ENCODE results near the gene NAPG.
"Not testable (repeated sequence)": the region's sequence is repeated elsewhere in the genome, so short reads cannot be mapped to it uniquely, and the experiment has no call there.

Gene NAPG

GRCh38 chr18:10497206-10497749 lies 28.5 kb upstream of the NAPG start:
- Histone ChIP-seq H3K9me3 (ENCODE audit: control insufficient read depth, insufficient read depth, low read length) (no peaks in the 10 kb centered on the region), H3K36me3 (ENCODE audit: insufficient read depth, low read length) (no peaks in the 10 kb centered on the region)

DNA sequence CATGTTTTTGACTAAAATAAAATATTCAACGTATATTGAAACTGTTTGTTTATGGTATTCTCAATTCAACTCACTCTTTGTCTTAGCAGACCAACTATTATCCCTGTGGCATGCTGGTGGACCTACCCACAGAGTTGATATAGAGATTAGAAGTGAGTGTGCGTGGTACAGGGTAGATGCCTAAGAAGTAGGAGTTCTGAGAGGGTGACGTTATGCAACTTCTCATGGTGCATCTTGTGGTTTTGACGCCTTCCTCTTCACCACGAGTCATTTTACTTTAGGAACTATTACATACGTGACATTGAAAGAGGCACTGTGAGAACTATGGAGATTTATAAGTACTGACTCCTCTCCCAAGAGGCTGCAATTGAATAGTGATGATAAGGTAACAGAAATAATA lies 26.6 kb upstream of the NAPG start:
- H3K9ac ChIP-seq (ENCODE audit: low read depth, low read length) = no peak overlapping the region
- no peaks in the 10 kb centered on the region for H3K4me1 ChIP-seq (ENCODE audit: insufficient read depth, low read length)
- no peaks in the 10 kb centered on the region for H3K9me3 ChIP-seq (ENCODE audit: control insufficient read depth, insufficient read depth, low read length)
- H3K36me3 ChIP-seq (ENCODE audit: insufficient read depth, low read length) = no peaks in the 10 kb centered on the region

More at GRCh38 chr18:10497206-10497749, 28.5 kb upstream of the NAPG start:
- H3K4me1 ChIP-seq (ENCODE audit: insufficient read depth, low read length) = no peaks in the 10 kb centered on the region
- H3K9ac ChIP-seq (ENCODE audit: low read depth, low read length) = no peak overlapping the region

- Histone ChIP-seq H3K9ac (ENCODE audit: low read depth, low read length) (no peak overlapping the region), H3K4me1 (ENCODE audit: insufficient read depth, low read length) (no peaks in the 10 kb centered on the region), H3K36me3 (ENCODE audit: insufficient read depth, low read length) (no peaks in the 10 kb centered on the region), H3K9me3 (ENCODE audit: control insufficient read depth, insufficient read depth, low read length) (no peaks in the 10 kb centered on the region)
These were observed 25.8 kb upstream of the NAPG start for GRCh38 chr18:10500038-10500437.

DNA sequence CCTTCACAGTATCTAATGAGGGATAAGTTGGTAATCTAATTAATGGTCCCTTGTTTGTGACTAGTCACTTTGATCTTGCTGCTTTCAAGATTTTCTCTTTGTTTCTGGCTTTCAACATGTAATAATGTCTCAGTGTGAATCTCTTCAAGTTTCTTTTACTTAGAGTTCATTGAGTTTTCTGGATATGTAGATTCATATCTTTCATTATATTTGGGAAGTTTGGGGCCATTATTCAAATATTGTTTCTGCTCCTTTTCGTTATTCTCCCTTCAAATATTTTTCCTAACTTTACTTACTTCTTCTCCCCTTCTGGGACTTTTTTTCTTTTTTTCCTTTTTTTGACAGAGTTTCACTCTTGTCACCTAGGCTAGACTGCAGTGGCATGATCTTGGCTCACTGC lies 21.1 kb upstream of the NAPG start:
- no peaks in the 10 kb centered on the region for H3K4me1 ChIP-seq (ENCODE audit: insufficient read depth, low read length)

DNA sequence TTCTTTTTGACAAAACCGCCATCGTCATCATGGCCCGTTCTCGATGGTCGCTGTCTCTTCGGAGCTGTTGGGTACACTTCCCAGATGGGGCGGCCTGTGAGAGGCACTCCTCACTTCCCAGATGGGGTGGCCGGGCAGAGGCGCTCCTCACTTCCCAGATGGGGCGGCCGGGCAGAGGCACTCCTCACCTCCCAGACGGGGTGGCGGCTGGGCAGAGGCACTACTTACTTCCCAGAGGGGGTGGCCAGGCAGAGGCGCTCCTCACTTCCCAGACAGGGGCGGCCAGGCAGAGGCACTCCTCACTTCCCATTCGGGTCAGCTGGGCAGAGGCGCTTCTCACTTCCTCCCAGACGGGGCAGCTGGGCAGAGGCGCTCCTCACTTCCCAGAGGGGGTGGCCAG lies 19.9 kb upstream of the NAPG start:
- not testable (repeated sequence) for H3K9me3 ChIP-seq (ENCODE audit: control insufficient read depth, insufficient read depth, low read length); H3K36me3 ChIP-seq (ENCODE audit: insufficient read depth, low read length); H3K9ac ChIP-seq (ENCODE audit: low read depth, low read length); H3K4me1 ChIP-seq (ENCODE audit: insufficient read depth, low read length)

More for the DNA sequence above, 21.1 kb upstream of the NAPG start:
- Histone ChIP-seq H3K36me3 (ENCODE audit: insufficient read depth, low read length) (no peaks in the 10 kb centered on the region), H3K9me3 (ENCODE audit: control insufficient read depth, insufficient read depth, low read length) (peaks cover 4% of the 10 kb centered on the region; the same call in 1 of the 2 replicates), H3K9ac (ENCODE audit: low read depth, low read length) (no peak overlapping the region)

DNA sequence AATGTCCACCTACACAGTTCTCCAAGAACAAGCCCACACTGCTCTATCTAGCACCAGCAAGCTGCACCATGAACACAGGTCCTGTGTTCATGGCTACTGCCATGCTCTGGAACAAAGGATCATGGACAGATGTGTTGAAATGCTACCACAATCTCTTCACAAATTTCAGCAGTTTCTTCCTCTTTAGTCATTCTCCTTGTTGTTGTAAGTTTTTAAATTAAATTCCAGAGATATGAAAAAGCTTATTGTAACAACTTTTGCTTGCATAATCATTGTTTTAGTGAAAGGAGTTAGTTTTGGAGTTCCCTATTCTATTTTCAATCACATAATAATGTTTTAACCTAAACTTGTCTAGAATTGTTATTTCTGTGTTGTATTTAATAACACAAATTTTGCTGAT lies 17.2 kb upstream of the NAPG start:
- Histone ChIP-seq H3K4me1 (ENCODE audit: insufficient read depth, low read length) (no peaks in the 10 kb centered on the region), H3K36me3 (ENCODE audit: insufficient read depth, low read length) (no peaks in the 10 kb centered on the region), H3K9ac (ENCODE audit: low read depth, low read length) (no peak overlapping the region), H3K9me3 (ENCODE audit: control insufficient read depth, insufficient read depth, low read length) (peaks cover 4% of the 10 kb centered on the region; the same call in 1 of the 2 replicates)

GRCh38 chr18:10511236-10511635 lies 14.6 kb upstream of the NAPG start:
- no peaks in the 10 kb centered on the region for H3K36me3 ChIP-seq (ENCODE audit: insufficient read depth, low read length)
- H3K9ac ChIP-seq (ENCODE audit: low read depth, low read length) = no peak overlapping the region
- no peaks in the 10 kb centered on the region for H3K4me1 ChIP-seq (ENCODE audit: insufficient read depth, low read length)
- peaks cover 4% of the 10 kb centered on the region; the same call in 1 of the 2 replicates for H3K9me3 ChIP-seq (ENCODE audit: control insufficient read depth, insufficient read depth, low read length)

DNA sequence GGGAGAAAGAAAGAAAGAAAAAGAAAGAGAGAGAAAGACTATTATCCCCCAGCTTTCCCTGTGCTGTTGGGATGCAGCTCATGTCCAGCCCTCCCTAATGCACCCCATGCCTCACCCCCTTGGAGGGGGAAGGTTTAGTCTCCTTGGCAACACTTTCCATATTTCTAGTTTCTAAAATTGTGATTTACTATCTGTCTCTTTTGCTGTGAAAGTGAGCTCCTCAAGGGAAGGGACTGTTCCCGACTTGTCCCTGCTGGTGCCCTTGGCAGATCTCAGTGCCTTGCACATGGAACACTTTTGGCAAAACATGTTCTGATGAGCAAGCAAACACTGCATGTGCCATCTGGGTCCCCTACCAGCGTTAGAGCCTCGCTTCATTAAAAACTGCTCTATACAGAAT lies 11.7 kb upstream of the NAPG start:
- Histone ChIP-seq H3K9ac (ENCODE audit: low read depth, low read length) (no peak overlapping the region), H3K36me3 (ENCODE audit: insufficient read depth, low read length) (no peaks in the 10 kb centered on the region), H3K9me3 (ENCODE audit: control insufficient read depth, insufficient read depth, low read length) (no peaks in the 10 kb centered on the region; the same call in 1 of the 2 replicates), H3K4me1 (ENCODE audit: insufficient read depth, low read length) (no peaks in the 10 kb centered on the region)

DNA sequence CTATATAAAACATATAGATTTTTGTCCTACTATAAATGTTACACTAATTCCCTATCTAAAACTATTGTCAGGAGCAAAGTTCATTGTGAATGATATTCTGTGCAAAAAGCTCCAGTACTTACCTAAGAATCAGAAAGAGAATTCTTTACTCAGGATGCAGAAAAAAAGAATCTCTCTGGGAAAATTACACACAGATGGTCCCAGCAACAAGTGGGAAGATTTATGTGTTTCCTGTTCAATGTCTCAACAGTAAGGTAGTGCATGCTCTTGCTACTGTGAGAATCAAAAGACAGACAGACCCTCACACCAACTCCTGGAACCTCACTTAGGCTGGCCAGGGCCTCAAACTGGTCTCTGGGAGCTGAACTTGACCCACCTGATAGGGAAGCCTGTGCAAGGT lies 11.2 kb upstream of the NAPG start:
- no peak overlapping the region for H3K9ac ChIP-seq (ENCODE audit: low read depth, low read length)
- H3K4me1 ChIP-seq (ENCODE audit: insufficient read depth, low read length) = no peaks in the 10 kb centered on the region
- no peaks in the 10 kb centered on the region; the same call in 1 of the 2 replicates for H3K9me3 ChIP-seq (ENCODE audit: control insufficient read depth, insufficient read depth, low read length)
- no peaks in the 10 kb centered on the region for H3K36me3 ChIP-seq (ENCODE audit: insufficient read depth, low read length)

DNA sequence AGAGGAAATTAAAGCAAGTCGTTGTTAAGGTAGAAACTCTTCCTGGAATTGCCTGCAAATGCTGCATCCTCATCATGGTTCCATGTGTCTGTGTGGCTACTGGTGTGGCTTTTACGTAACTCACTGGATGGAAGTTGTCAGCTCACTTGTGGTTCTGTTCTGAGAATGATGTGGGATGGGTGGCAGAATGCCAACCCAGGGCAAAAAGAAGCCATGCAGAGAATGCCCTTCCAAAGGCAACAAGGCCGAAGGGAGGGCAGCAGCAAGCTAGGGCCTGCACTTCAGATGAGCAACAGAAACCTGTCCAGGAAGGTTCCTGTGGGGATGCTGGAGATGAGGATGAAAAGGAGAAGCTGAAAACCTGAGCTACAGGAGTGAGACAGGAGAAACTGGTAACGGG lies 10.4 kb upstream of the NAPG start:
- H3K36me3 ChIP-seq (ENCODE audit: insufficient read depth, low read length) = no peaks in the 10 kb centered on the region
- H3K9me3 ChIP-seq (ENCODE audit: control insufficient read depth, insufficient read depth, low read length) = no peaks in the 10 kb centered on the region
- no peaks in the 10 kb centered on the region for H3K4me1 ChIP-seq (ENCODE audit: insufficient read depth, low read length)
- H3K9ac ChIP-seq (ENCODE audit: low read depth, low read length) = no peak overlapping the region

GRCh38 chr18:10516078-10516477 lies 9.7 kb upstream of the NAPG start:
- no peak overlapping the region for H3K9ac ChIP-seq (ENCODE audit: low read depth, low read length)
- H3K36me3 ChIP-seq (ENCODE audit: insufficient read depth, low read length) = no peaks in the 10 kb centered on the region
- no peaks in the 10 kb centered on the region for H3K9me3 ChIP-seq (ENCODE audit: control insufficient read depth, insufficient read depth, low read length)
- no peaks in the 10 kb centered on the region for H3K4me1 ChIP-seq (ENCODE audit: insufficient read depth, low read length)

- Histone ChIP-seq H3K9ac (ENCODE audit: low read depth, low read length) (no peak overlapping the region), H3K4me1 (ENCODE audit: insufficient read depth, low read length) (no peaks in the 10 kb centered on the region), H3K9me3 (ENCODE audit: control insufficient read depth, insufficient read depth, low read length) (no peaks in the 10 kb centered on the region), H3K36me3 (ENCODE audit: insufficient read depth, low read length) (no peaks in the 10 kb centered on the region)
These were observed 7.1 kb upstream of the NAPG start for GRCh38 chr18:10518595-10519255.

DNA sequence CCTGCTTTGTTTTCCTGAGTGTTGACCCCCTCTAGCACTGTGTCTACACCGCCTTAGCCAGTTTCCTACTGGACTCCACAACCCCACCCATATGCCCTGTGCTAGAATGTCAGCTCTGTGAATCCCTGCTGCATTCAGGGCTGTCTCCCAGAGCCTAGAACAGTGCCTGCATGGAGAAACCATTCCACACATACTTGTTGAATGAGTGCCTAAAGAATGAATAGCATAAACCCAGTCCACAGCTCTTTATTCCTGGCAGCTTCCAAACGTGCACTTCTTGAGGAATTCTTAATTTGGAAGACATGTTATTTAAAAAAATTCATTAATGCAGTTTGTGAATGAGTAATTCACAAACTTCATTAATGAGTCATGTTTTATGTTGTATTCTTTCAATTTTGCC lies 6.5 kb upstream of the NAPG start:
- Histone ChIP-seq H3K9me3 (ENCODE audit: control insufficient read depth, insufficient read depth, low read length) (no peaks in the 10 kb centered on the region), H3K36me3 (ENCODE audit: insufficient read depth, low read length) (no peaks in the 10 kb centered on the region), H3K4me1 (ENCODE audit: insufficient read depth, low read length) (no peaks in the 10 kb centered on the region), H3K9ac (ENCODE audit: low read depth, low read length) (no peak overlapping the region)

DNA sequence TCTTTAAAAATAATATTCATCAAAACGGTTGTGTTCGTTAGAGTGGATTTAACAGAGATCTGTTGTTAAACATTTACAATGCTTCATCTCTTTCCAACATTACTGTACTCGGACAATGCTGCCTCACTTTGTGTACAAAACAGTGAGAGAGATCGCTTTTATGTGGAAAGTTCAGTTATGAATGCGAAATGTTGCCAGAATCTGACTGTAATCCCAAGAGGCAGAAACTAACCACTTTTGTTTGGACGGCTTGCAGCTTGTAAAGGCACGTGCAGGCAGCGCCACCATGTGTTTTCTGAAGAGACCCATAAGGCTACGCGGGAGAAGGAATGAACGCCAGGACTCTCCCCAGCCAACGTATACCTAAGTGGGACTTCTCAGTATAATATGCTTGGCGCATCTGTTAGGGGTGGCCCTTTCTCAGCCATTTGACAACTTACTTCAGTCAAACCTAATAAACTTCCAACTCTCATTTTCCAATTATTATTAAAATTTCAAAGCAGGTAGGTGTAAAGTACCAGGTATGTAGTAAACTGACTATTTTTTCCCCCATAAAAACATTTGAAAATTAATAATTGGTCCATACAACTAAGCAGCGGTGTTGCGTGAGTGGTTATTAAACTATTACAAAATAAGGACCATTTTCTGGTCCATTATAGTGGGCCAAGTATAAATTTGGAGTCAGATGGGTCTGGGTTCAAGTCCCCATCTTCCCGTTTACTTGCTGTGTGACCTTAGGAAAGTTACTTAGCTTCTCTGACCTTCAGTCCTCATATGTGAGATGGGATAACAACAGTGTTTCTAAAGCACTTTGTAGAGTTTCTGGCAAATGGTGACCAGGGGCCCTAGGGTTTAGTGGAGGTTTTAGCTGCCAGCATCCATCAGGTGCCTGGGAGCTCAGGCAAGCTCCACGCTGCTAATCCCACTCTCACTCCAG lies 5.6 kb upstream of the NAPG start:
- no peaks in the 10 kb centered on the region for H3K36me3 ChIP-seq (ENCODE audit: insufficient read depth, low read length)
- no peak overlapping the region for H3K9ac ChIP-seq (ENCODE audit: low read depth, low read length)
- no peaks in the 10 kb centered on the region for H3K4me1 ChIP-seq (ENCODE audit: insufficient read depth, low read length)
- no peaks in the 10 kb centered on the region for H3K9me3 ChIP-seq (ENCODE audit: control insufficient read depth, insufficient read depth, low read length)

- Histone ChIP-seq H3K9me3 (ENCODE audit: control insufficient read depth, insufficient read depth, low read length) (no peaks in the 10 kb centered on the region), H3K36me3 (ENCODE audit: insufficient read depth, low read length) (no peaks in the 10 kb centered on the region), H3K9ac (ENCODE audit: low read depth, low read length) (no peak overlapping the region), H3K4me1 (ENCODE audit: insufficient read depth, low read length) (no peaks in the 10 kb centered on the region)
These were observed 4.3 kb upstream of the NAPG start for GRCh38 chr18:10521566-10521965.
